Measurements from ENCODE around the gene RRAS. TPM values are rescaled to one million over a fixed set of nuclear protein-coding genes. Genes with fewer than 3 reads are reported as not detected.

The RRAS gene
- 10 to 100 TPM; 12.3 to 14.9 TPM for total RNA-seq

- Mint-ChIP-seq H3K4me1 (peaks cover 44% of the 10 kb centered on the region), H3K36me3 (peaks cover 6% of the 10 kb centered on the region), H3K9me3 (no peaks in the 10 kb centered on the region), H3K4me3 (peak within 1 kb of the TSS; percentile 94), H3K27me3 (peaks cover 18% of the 10 kb centered on the region), H3K27ac (peak within 1 kb of the TSS; percentile 98)
- POLR2A ChIA-PET = interaction anchor here (0.5 to 6.5 kb wide), 18 partner anchors 9 to 647 kb away, joined by 3 to 68 read pairs (median 3); partner anchors contain the start of genes BCL2L12, GYS1, IRF3 and NOSIP
- peak; percentile 73 for ATAC-seq (ENCODE audit: low read depth)
- peak; percentile 96 for DNase-seq
Observed at GRCh38 chr19:49640113-49640898, at the start of gene RRAS. TSS of gene RRAS (minus strand) at chr19:49640143. CDS start at chr19:49640098, 45 bp downstream.

GRCh38 chr19:49689133-49690078 lies 49.5 kb upstream of the RRAS start, which contains the start of gene ADM5:
TSS of gene ADM5 (plus strand) at chr19:49689594. CDS start at chr19:49689838, 244 bp downstream.
- H3K27me3 Mint-ChIP-seq = peaks cover 19% of the 10 kb centered on the region
- H3K36me3 Mint-ChIP-seq = peaks cover 7% of the 10 kb centered on the region
- peak; percentile 53 for ATAC-seq (ENCODE audit: low read depth)
- H3K4me1 Mint-ChIP-seq = peaks cover 19% of the 10 kb centered on the region
- DNase-seq = peak; percentile 66
- H3K9me3 Mint-ChIP-seq = no peaks in the 10 kb centered on the region
- H3K4me3 Mint-ChIP-seq = peak within 1 kb of the TSS; percentile 82
- H3K27ac Mint-ChIP-seq = peak within 1 kb of the TSS; percentile 65
- POLR2A ChIA-PET = interaction anchor here (0.5 to 1.3 kb wide), 2 partner anchors 9 to 124 kb away, joined by 3 to 4 read pairs; partner anchors contain the start of gene FUZ

GRCh38 chr19:49688531-49689132 lies 48.7 kb upstream of the RRAS start:
- DNase-seq = no peak
- H3K27ac Mint-ChIP-seq = no peak overlapping the region
- ATAC-seq (ENCODE audit: low read depth) = no peak

GRCh38 chr19:49687566-49688316 lies 47.8 kb upstream of the RRAS start:
- Mint-ChIP-seq H3K4me3 (no peak overlapping the region), H3K27ac (no peak overlapping the region), H3K27me3 (peaks cover 18% of the 10 kb centered on the region), H3K9me3 (no peaks in the 10 kb centered on the region), H3K4me1 (peaks cover 19% of the 10 kb centered on the region), H3K36me3 (peaks cover 8% of the 10 kb centered on the region)
- POLR2A ChIA-PET = no interaction called here
- ATAC-seq (ENCODE audit: low read depth) (no peak), DNase-seq (no peak)

More at GRCh38 chr19:49688531-49689132, 48.7 kb upstream of the RRAS start:
- peaks cover 19% of the 10 kb centered on the region for H3K27me3 Mint-ChIP-seq
- no peaks in the 10 kb centered on the region for H3K9me3 Mint-ChIP-seq
- H3K4me3 Mint-ChIP-seq = no peak overlapping the region
- H3K36me3 Mint-ChIP-seq = peaks cover 8% of the 10 kb centered on the region
- POLR2A ChIA-PET = interaction anchor here (1.3 kb wide), 1 partner anchor 125 kb away, joined by 3 read pairs; the partner anchor contains the start of gene FUZ
- H3K4me1 Mint-ChIP-seq = peaks cover 19% of the 10 kb centered on the region

GRCh38 chr19:49687150-49687549 lies 47.2 kb upstream of the RRAS start:
- H3K27ac Mint-ChIP-seq = no peak overlapping the region

GRCh38 chr19:49686503-49687088 lies 46.7 kb upstream of the RRAS start:
- POLR2A ChIA-PET = no interaction called here
- ATAC-seq (ENCODE audit: low read depth) = no peak
- peaks cover 13% of the 10 kb centered on the region for H3K27me3 Mint-ChIP-seq

More at GRCh38 chr19:49687150-49687549, 47.2 kb upstream of the RRAS start:
- H3K4me1 Mint-ChIP-seq = peaks cover 19% of the 10 kb centered on the region
- H3K4me3 Mint-ChIP-seq = no peak overlapping the region
- POLR2A ChIA-PET = no interaction called here
- H3K36me3 Mint-ChIP-seq = peaks cover 12% of the 10 kb centered on the region
- ATAC-seq (ENCODE audit: low read depth) = no peak
- no peaks in the 10 kb centered on the region for H3K9me3 Mint-ChIP-seq
- DNase-seq = no peak
- H3K27me3 Mint-ChIP-seq = peaks cover 18% of the 10 kb centered on the region

GRCh38 chr19:49685845-49686332 lies 45.9 kb upstream of the RRAS start:
- POLR2A ChIA-PET = no interaction called here
- DNase-seq (no peak), ATAC-seq (ENCODE audit: low read depth) (no peak)
- Mint-ChIP-seq H3K36me3 (peaks cover 12% of the 10 kb centered on the region), H3K27ac (no peak overlapping the region), H3K9me3 (no peaks in the 10 kb centered on the region), H3K27me3 (peaks cover 6% of the 10 kb centered on the region), H3K4me1 (peaks cover 16% of the 10 kb centered on the region), H3K4me3 (no peak overlapping the region)

More at GRCh38 chr19:49686503-49687088, 46.7 kb upstream of the RRAS start:
- Mint-ChIP-seq H3K4me1 (peaks cover 19% of the 10 kb centered on the region), H3K27ac (no peak overlapping the region), H3K4me3 (no peak overlapping the region), H3K9me3 (no peaks in the 10 kb centered on the region), H3K36me3 (peaks cover 12% of the 10 kb centered on the region)
- DNase-seq = no peak

GRCh38 chr19:49684983-49685553 lies 45.1 kb upstream of the RRAS start:
- POLR2A ChIA-PET = interaction anchor here (0.7 kb wide), 1 partner anchor 9 kb away, joined by 3 read pairs; no protein-coding TSS in a partner anchor
- Mint-ChIP-seq H3K4me1 (peaks cover 10% of the 10 kb centered on the region), H3K36me3 (peaks cover 9% of the 10 kb centered on the region), H3K9me3 (no peaks in the 10 kb centered on the region), H3K27me3 (no peaks in the 10 kb centered on the region), H3K4me3 (no peak overlapping the region), H3K27ac (no peak overlapping the region)
- DNase-seq (no peak), ATAC-seq (ENCODE audit: low read depth) (no peak)

- H3K4me3 Mint-ChIP-seq = no peak overlapping the region
- peak overlapping the region; percentile 64 for H3K27ac Mint-ChIP-seq
- peaks cover 11% of the 10 kb centered on the region for H3K4me1 Mint-ChIP-seq
- no peaks in the 10 kb centered on the region for H3K27me3 Mint-ChIP-seq
- peaks cover 9% of the 10 kb centered on the region for H3K36me3 Mint-ChIP-seq
- ATAC-seq (ENCODE audit: low read depth) (no peak), DNase-seq (no peak)
- POLR2A ChIA-PET = interaction anchor here (0.7 kb wide), 1 partner anchor 8 kb away, joined by 3 read pairs; no protein-coding TSS in a partner anchor
- H3K9me3 Mint-ChIP-seq = no peaks in the 10 kb centered on the region
Observed at GRCh38 chr19:49684251-49684982, 44.5 kb upstream of the RRAS start.

GRCh38 chr19:49683814-49684250 lies 43.9 kb upstream of the RRAS start:
- peaks cover 7% of the 10 kb centered on the region for H3K36me3 Mint-ChIP-seq
- POLR2A ChIA-PET = no interaction called here
- H3K4me3 Mint-ChIP-seq = no peak overlapping the region
- no peaks in the 10 kb centered on the region for H3K9me3 Mint-ChIP-seq
- peaks cover 9% of the 10 kb centered on the region for H3K4me1 Mint-ChIP-seq
- no peak for ATAC-seq (ENCODE audit: low read depth)
- H3K27me3 Mint-ChIP-seq = no peaks in the 10 kb centered on the region
- no peak for DNase-seq
- peak overlapping the region; percentile 64 for H3K27ac Mint-ChIP-seq

GRCh38 chr19:49682274-49682673 lies 42.3 kb upstream of the RRAS start:
- DNase-seq (no peak), ATAC-seq (ENCODE audit: low read depth) (no peak)
- Mint-ChIP-seq H3K9me3 (no peaks in the 10 kb centered on the region), H3K27me3 (no peaks in the 10 kb centered on the region), H3K4me1 (peaks cover 11% of the 10 kb centered on the region), H3K27ac (no peak overlapping the region), H3K4me3 (no peak overlapping the region), H3K36me3 (peaks cover 7% of the 10 kb centered on the region)
- POLR2A ChIA-PET = interaction anchor here (0.6 kb wide), 1 partner anchor 212 kb away, joined by 3 read pairs; no protein-coding TSS in a partner anchor

All from activated naive CD8-positive, alpha-beta T cell treated with anti-CD3 and anti-CD28 coated beads, Interleukin-2, amount 10 ng/mL, durations not matched to agents 7 days and 5 days (primary cell).